Keratinocyte (primary cell): Measurements from ENCODE around the gene HJV.

Experiments
- EZH2 ChIP-seq: IDR thresholded peaks from one replicate; pipeline ENCODE4 v1.6.1; 2012; ENCODE audit warnings: inconsistent platforms, mild to moderate bottlenecking, low read length, moderate library complexity
- TF ChIP-seq, protein P1 (sequence below), 3 experiments: IDR thresholded peaks in 1 of 3; conservative IDR thresholded peaks in 1 of 3; optimal IDR thresholded peaks in 1 of 3; 2 replicates in 2 of 3; 3 replicates in 1 of 3; pipeline versions ENCODE3 to v1.5.1; 2011; ENCODE audit warnings: low read length in 3 of 3, mild to moderate bottlenecking in 3 of 3, moderate library complexity in 2 of 3, control low read depth in 1 of 3, inconsistent platforms in 1 of 3; ENCODE audit not compliant: insufficient read depth in 2 of 3; ENCODE audit errors: extremely low read depth in 1 of 3

DNA sequence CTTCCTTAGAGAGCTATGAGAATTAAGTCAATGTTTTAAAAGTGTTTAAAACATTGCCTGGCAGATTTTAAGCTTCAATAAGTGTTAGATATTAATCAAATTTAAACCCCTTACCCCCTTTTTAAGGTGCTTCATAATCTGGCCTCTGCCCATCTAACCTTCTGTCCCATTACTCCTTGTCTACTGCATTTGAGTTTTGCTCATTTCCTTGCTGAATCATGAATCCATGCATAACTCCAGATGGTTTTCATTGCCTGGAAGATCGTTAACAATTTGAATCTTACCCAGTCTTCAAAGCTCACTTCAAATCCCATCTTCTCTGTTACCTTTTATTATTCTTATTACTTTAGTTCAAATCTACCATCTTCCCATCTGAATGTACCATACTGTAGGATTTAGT is 4.6 kb downstream of the HJV start:
- TF ChIP-seq, protein P1, sequence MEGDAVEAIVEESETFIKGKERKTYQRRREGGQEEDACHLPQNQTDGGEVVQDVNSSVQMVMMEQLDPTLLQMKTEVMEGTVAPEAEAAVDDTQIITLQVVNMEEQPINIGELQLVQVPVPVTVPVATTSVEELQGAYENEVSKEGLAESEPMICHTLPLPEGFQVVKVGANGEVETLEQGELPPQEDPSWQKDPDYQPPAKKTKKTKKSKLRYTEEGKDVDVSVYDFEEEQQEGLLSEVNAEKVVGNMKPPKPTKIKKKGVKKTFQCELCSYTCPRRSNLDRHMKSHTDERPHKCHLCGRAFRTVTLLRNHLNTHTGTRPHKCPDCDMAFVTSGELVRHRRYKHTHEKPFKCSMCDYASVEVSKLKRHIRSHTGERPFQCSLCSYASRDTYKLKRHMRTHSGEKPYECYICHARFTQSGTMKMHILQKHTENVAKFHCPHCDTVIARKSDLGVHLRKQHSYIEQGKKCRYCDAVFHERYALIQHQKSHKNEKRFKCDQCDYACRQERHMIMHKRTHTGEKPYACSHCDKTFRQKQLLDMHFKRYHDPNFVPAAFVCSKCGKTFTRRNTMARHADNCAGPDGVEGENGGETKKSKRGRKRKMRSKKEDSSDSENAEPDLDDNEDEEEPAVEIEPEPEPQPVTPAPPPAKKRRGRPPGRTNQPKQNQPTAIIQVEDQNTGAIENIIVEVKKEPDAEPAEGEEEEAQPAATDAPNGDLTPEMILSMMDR (optimal IDR thresholded peaks at IDR 0.05 in 1 of 3, IDR thresholded peaks at IDR 0.05 in 1 of 3, conservative IDR thresholded peaks at IDR 0.05 in 1 of 3; ENCODE audit: extremely low read depth in 1 of 3, insufficient read depth in 2 of 3, low read length in 3 of 3), result no peak
- no peak for TF ChIP-seq EZH2
